Astrocyte (in vitro differentiated cells and primary cell): ENCODE data around the gene YKT6.
"Not testable (repeated sequence)": the region's sequence is repeated elsewhere in the genome, so short reads cannot be mapped to it uniquely, and the experiment has no call there.

Source experiments
- CTCF ChIP-seq: IDR thresholded peaks from 2 replicates; pipeline ENCODE4 v1.5.1; 2011; ENCODE audit warnings: low read depth, mild to moderate bottlenecking, inconsistent platforms, low read length, moderate library complexity; ENCODE audit not compliant: insufficient read depth
- EZH2 ChIP-seq: IDR thresholded peaks from 2 replicates; pipeline ENCODE4 v1.6.1; 2012; ENCODE audit warnings: mild to moderate bottlenecking, low read length, inconsistent platforms; ENCODE audit not compliant: insufficient read depth

GRCh38 chr7:44171901-44172300, 28.9 kb upstream of the YKT6 start:
- TF ChIP-seq CTCF, EZH2: not testable (repeated sequence)
